GM13977 (cell line): ENCODE measurements around the gene GDPD5.

Experiments
- DNase-seq: peaks from one replicate; pipeline ENCODE4 v3.0.0; 2012; ENCODE audit warnings: low spot score
- CTCF ChIP-seq: IDR thresholded peaks from 2 replicates; pipeline ENCODE4 v1.5.1; 2012; ENCODE audit warnings: mild to moderate bottlenecking, control low read depth; ENCODE audit not compliant: insufficient read depth; ENCODE audit errors: extremely low read depth, missing control alignments
- in situ Hi-C: fragments of 300-500 bp; cut with MboI; formaldehyde crosslinking; loops from one replicate; pipeline ENCODE4 v1.12.0; 2022; ENCODE audit warnings: low sequenced_read_pairs, low pct_unique_long_range_greater_than_20kb, mixed read lengths, inconsistent platforms; ENCODE audit not compliant: unreplicated experiment

GDPD5 gene

GRCh38 chr11:75522286-75523044, 3.3 kb downstream of the GDPD5 start:
- in situ Hi-C loops: no loop called here
- DNase-seq: no peak
- no peak for TF ChIP-seq CTCF

- no peak for TF ChIP-seq CTCF
- in situ Hi-C loops: no loop called here
- no peak for DNase-seq
These were observed 5.1 kb downstream of the GDPD5 start for GRCh38 chr11:75520688-75521087.

- no peak for DNase-seq
These were observed 6.7 kb downstream of the GDPD5 start for GRCh38 chr11:75518771-75519653.

GRCh38 chr11:75518204-75518549, 7.6 kb downstream of the GDPD5 start:
- in situ Hi-C loops: no loop called here
- TF ChIP-seq CTCF: no peak
- DNase-seq: no peak

More at GRCh38 chr11:75518771-75519653, 6.7 kb downstream of the GDPD5 start:
- no peak for TF ChIP-seq CTCF
- in situ Hi-C loops: no loop called here

GRCh38 chr11:75516886-75517285, 8.9 kb downstream of the GDPD5 start:
- TF ChIP-seq CTCF: no peak
- DNase-seq: no peak
- in situ Hi-C loops: no loop called here

- in situ Hi-C loops: no loop called here
- TF ChIP-seq CTCF: no peak
- no peak for DNase-seq
These were observed 9.6 kb downstream of the GDPD5 start for GRCh38 chr11:75516140-75516539.
